NCI-H510A (cell line): ENCODE results near the gene CCR4.
"Not testable (repeated sequence)": the region's sequence is repeated elsewhere in the genome, so short reads cannot be mapped to it uniquely, and the experiment has no call there.

Experiments
- DNase-seq: peaks from one replicate; lab custom pipeline; 2025; lab: John Stamatoyannopoulos, UW

Gene CCR4

GRCh38 chr3:32983124-32983523 is 31.7 kb downstream of the CCR4 start:
- DNase-seq, result no peak

GRCh38 chr3:32984918-32985317 is 33.5 kb downstream of the CCR4 start:
- not testable (repeated sequence) for DNase-seq

- DNase-seq, result no peak
Measured at GRCh38 chr3:32989171-32989570, 37.7 kb downstream of the CCR4 start.

GRCh38 chr3:32990116-32990515 is 38.7 kb downstream of the CCR4 start:
- DNase-seq, result no peak

DNA sequence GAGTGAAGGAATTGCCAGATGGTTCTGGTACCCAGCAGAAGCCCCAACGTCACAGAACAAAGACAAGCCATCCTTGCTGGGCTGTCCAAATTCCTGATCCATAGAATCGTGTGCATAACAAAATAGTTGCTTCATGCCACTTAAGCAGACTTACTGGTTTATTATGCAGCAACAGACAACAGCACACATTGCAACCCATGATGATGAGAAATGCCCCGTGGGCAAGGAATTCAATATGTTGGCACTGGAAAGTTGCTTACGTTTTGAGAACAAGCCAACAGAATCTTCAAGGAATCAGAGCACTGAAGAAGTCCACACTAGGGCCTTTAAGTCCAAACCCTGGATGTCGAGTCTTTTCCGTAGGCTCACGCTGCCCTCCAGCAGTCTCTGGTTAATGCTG is 40.3 kb downstream of the CCR4 start:
- no peak for DNase-seq

- DNase-seq, result no peak
Measured at GRCh38 chr3:32992310-32992686, 40.9 kb downstream of the CCR4 start.

- DNase-seq, result no peak
Measured at GRCh38 chr3:32994045-32994444, 42.6 kb downstream of the CCR4 start.

GRCh38 chr3:32995098-32995497 is 43.7 kb downstream of the CCR4 start:
- DNase-seq, result no peak

DNA sequence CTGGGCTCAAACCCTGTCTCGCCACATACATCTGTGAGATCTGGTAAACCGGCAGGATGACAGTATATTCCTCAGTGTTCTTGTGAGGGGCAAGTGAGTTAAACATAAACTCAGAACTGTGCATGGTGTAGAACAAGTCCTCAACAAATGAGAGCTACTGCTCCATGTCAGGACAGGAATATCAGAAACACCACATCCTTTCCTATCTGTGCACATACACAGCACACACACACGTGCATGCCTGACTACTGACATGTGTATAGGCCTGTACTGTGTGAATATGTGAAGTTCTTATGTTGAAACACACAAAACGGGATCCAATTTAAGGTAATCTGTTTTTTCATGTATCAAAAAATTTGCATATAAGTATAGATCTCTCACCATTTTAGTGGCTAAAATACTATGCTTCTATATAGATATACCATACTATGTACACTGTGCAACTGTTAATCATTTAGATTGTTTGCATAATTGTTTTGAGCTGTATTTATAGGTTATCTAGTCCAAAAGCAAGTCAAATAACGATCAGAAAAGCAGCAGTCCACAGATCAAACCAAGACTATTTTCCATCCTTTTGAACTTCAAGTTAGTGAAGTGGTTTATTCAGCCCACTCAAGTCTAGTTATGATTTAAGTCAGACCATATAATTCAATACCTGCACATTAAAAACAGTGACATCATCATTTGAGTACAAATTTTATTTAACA is 44.8 kb downstream of the CCR4 start:
- no peak for DNase-seq

DNA sequence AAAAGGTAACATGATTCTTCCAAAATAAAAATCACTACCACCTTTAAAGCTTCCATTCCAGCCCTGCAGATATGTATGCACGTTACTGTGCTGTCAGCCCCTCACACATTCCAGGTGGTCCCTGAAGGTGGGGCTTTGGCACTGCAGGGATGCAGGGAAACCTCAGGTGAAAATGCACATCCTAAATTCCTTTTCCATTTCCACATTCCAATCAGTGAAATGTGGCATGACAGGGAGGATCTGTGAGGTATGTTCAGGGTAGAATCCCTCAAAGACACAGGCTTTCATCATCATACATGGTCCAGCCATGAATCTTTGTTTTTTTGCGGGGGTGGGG is 45.3 kb downstream of the CCR4 start:
- no peak for DNase-seq

- no peak for DNase-seq
Measured at GRCh38 chr3:32998631-32999451, 47.4 kb downstream of the CCR4 start.

DNA sequence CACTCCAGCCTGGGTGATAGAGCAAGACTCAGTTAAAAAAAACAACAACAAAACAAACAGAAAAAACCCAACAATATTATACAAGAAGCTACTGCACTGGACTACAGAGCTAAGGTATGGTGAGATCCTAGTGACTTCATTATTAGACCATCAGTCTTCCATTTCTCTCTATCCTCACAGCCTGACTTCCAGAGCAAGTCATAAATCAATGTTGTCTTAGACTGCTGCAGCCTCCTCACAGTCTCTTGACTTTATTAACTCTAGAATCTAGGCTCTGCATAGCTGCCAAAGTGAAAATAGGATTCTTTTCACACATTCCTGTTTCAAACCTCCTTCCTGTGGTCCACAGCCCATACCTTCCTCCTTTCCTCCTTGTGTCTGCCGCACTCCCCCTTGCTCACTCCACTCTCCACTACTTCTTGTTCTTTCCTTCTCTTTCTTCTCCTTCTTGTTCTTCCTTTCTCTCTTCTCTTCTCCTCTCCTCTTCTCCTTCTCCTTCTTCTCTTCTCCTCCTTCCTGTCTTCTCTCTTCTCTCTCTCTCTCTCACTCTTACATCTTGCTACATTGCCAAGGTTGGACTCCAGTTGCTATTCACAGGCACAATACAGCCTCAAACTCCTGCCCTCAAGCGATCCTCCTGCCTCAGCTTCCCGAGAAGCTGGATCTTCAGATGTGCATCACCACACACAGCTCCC is 49.4 kb downstream of the CCR4 start:
- DNase-seq, result no peak

DNA sequence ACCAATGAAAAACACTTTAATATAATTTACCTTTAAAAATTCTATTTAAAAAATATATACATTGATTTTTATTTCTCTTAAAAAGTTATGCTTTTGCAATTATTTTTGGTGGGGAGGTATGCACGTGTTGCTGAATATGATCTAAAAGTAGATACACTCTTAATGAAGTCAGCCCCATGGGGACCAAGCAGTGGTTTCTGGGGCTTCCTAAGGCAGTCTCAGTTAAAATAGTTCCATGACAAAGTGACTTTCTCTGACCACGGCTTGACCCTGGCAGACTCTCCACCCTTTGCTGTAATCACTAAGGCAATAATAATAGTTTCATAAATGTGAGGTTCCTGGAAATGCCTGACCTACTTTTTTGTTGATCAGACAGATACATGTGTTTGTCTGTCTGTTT is 50.4 kb downstream of the CCR4 start:
- DNase-seq, result no peak

DNA sequence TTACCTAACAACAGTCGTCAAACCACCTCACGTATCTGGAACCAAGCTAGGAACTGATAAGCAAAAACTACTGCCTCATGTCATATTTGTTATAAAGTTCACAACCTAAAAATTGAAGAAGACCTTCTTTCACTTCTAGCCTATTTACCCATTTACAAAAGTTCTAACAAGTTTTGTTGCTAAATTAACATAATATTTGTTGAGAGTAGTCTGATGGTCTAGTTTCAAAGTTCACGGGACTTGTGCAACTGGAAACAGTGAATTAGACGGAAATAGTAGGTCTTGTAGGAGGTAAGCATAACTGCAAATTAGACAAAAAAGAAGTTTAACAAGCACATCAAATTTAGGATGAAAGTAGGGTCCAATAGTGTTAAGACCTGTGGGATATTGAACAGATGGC is 51.9 kb downstream of the CCR4 start:
- DNase-seq, result no peak

- DNase-seq, result no peak
Measured at GRCh38 chr3:33004205-33004604, 52.8 kb downstream of the CCR4 start.

- no peak for DNase-seq
Measured at GRCh38 chr3:33004961-33005360, 53.5 kb downstream of the CCR4 start.
